Fibroblast of the aortic adventitia (primary cell): ENCODE measurements around the gene PFKFB1. TPM values are rescaled to one million over a fixed set of nuclear protein-coding genes. Genes with fewer than 3 reads are reported as not detected.

Experiments used
- DNase-seq: peaks from one replicate; pipeline ENCODE4 v3.0.0-alpha.2; 2010; ENCODE audit warnings: low read depth
- H3K4me3 ChIP-seq: 2 replicates; pipeline ENCODE4 v1.5.1; 2011; ENCODE audit warnings: low read depth, mild to moderate bottlenecking, control low read depth, low read length, moderate library complexity
- CTCF ChIP-seq: IDR thresholded peaks from 2 replicates; pipeline ENCODE4 v1.5.1; 2011; ENCODE audit warnings: mild to moderate bottlenecking, low read length, control low read depth, inconsistent platforms; ENCODE audit not compliant: insufficient read depth
- total RNA-seq: library from RNA; depleted of rRNA; stranded (reverse); fragments of >200 nt; gene quantifications from 2 replicates; pipeline ENCODE4 v1.2.3, GENCODE V29; 2012; ENCODE audit warnings: low replicate concordance

The PFKFB1 gene
- total RNA-seq, 1 donor, result 0.09 TPM

- DNase-seq, result no peak
- no peak for TF ChIP-seq CTCF
- no peak overlapping the region for H3K4me3 ChIP-seq
Measured at GRCh38 chrX:54937416-54937815, 56.6 kb downstream of the PFKFB1 start.

- no peak for TF ChIP-seq CTCF
- no peak for DNase-seq
- no peak overlapping the region for H3K4me3 ChIP-seq
Measured at GRCh38 chrX:54935306-54935705, 58.7 kb downstream of the PFKFB1 start.

GRCh38 chrX:54934890-54935289, 59.1 kb downstream of the PFKFB1 start:
- H3K4me3 ChIP-seq, result no peak overlapping the region
- no peak for DNase-seq
- TF ChIP-seq CTCF, result no peak

GRCh38 chrX:54934058-54934457, 59.9 kb downstream of the PFKFB1 start:
- DNase-seq, result no peak
- no peak overlapping the region for H3K4me3 ChIP-seq
- no peak for TF ChIP-seq CTCF

GRCh38 chrX:54933150-54933826, 60.7 kb downstream of the PFKFB1 start:
- TF ChIP-seq CTCF, result no peak
- no peak for DNase-seq
- no peak overlapping the region for H3K4me3 ChIP-seq

GRCh38 chrX:54931107-54931506, 62.9 kb downstream of the PFKFB1 start:
- H3K4me3 ChIP-seq, result no peak overlapping the region
- no peak for DNase-seq
- TF ChIP-seq CTCF, result no peak
